ENCODE data around the gene TAF15.
A peak's percentile ranks its signal among the peaks of the same experiment; 100 is the strongest.

TAF15 gene

DNA sequence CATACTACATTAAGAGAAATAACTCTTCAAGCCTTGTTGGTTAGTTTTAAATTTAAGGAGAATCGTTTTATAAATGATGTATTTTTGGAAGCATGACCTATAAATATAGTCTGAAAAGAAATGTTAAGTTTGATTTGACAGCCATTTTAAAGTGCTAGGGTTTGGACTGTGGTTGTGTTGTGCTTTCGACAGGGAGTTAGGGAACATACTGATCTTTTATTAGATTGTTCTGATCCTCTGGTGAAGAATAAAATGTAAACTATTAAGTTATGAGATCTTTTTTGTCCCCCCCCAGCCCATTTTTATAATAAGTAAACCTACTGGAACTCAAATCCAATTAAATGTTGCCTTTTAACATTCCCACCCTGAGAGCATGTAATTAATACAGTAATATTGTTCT is 12.0 kb downstream of the TAF15 start:
- DNase-seq (ENCODE audit: low spot score), result no peak

DNA sequence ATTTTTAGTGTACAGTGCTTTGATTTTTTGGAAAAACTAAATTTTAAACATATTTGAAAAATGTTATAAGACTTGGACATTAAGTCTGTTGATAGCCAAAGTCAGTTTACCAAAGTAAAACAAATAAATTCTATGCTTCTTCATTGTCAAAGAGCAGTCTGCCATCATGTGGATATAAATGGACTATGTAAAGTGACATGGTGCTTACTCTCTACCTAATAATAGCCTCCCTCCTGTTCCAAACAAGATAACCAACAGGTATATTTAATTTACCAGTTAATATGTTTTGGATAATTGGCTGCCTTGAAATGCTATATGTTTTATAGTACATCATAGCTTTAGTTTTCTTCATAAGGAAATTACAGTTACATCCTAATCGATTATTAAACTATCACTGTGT is 15.9 kb downstream of the TAF15 start:
- DNase-seq (ENCODE audit: low spot score), result no peak

DNA sequence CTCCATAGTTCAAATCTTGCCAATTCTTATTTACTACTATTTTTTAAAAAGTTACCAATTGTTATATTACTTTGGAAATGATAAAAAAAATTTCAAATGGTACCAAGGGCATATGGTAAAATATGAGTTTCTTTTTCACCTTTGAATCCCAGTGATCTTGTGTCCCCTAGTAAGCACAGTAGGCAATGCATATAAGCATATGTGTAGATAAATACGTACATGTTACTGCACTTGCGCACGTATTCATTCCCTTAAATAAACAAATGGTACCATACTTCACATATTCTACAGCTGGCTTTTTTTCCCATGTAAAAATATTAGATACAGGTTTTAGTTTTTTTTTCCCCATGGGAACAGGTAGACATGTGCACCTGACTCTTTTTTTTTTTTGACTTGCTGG is 31.8 kb downstream of the TAF15 start:
- DNase-seq (ENCODE audit: low spot score), result no peak

DNA sequence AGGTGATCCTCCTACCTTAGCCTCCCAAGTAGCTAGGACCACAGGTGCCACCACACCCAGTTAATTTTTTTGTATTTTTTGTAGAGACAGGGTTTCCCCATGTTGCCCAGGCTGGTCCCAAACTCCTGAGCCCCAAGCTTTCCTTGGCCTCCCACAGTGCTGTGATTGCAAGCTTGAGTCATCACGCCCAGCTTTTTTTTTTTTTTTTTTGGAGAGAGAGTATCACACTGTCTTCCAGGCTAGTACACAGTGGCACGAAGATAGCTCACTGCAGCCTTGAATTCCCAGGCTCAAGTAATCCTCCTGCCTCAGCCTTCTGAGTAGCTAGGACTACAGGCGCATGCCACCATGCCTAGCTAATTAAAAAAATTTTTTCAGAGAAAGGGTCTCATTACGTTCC is 32.2 kb downstream of the TAF15 start:
- no peak for DNase-seq (ENCODE audit: low spot score)

DNA sequence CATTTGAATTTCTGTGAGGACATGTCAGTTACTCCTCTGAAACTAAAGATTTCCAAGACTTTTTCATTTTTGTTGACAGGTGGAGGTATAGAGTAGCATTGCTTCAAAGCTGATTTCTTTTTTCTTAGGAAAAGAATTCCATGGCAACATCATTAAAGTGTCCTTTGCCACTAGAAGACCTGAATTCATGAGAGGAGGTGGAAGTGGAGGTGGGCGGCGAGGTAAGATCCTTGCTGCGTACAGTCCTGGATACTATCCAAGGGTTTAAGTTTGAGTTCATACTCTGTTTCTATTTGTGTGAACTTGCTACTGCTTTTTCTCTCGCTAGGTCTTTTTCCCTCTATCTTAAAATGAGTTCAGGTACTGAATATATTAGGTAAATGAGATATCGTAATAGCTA is 33.0 kb downstream of the TAF15 start:
- DNase-seq (ENCODE audit: low spot score), result no peak

DNA sequence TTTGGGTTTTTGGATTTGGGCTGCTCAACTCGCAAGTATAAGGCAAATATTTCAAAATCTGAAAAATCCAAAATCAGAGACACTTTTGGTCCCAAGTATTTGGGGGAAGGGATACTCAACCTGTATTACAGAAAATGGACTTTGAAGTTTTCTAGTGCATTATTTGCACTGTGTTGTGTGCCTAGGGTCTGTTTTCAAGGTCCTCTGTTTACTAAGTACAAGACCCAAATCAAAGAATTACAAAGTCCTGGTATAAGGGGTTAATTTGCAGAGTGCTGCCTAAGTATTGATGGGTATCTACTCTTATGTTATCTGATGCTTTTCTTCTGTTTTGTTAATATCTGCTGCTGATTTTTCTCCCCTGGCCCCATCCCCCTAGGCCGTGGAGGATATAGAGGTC is 34.4 kb downstream of the TAF15 start:
- DNase-seq (ENCODE audit: low spot score), result no peak

DNA sequence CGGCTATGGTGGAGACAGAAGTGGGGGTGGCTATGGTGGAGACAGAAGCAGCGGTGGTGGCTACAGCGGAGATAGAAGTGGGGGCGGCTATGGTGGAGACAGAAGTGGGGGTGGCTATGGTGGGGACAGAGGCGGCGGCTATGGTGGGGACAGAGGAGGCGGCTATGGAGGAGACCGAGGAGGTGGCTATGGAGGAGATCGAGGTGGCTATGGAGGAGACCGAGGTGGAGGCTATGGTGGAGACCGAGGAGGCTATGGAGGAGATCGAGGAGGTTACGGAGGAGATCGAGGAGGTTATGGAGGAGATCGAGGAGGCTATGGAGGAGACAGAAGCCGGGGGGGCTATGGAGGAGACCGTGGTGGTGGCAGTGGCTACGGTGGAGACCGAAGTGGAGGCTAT is 35.3 kb downstream of the TAF15 start:
- no peak for DNase-seq (ENCODE audit: low spot score)

DNA sequence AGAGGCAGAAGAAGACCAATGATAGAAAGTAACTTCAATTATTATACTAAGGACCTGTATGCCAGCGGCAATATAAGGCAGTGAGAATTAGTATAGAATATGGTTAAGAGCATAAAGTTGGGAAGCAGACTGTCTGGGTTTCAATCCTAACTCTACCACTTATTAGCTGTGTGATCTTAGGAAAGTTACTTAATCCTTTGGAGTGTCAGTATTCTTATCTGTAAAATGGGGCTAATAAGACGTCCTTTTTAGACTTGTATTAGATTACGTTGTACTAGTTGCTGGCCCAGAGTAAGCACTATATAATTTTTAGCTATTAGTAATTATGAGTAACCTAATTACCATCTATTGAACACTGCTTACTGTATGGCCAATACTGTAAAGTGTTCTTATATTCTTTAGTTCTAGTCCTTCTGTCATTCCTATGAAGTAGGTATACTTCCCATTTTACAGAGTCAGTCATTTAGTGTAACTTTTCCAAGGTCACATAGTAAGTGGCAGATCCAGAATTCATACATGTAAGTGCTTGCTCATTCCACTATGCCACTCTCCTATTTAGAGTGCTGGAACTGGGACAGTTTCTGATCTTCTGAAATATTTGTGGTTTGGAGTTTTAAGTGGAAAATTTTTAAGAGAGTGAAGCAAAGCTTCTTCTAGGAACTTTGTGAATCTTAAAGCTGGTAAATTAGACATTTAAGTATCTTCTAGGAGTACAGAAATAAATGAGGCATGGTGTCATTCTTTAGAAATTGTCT is 36.9 kb downstream of the TAF15 start:
- no peak for DNase-seq (ENCODE audit: low spot score)

DNA sequence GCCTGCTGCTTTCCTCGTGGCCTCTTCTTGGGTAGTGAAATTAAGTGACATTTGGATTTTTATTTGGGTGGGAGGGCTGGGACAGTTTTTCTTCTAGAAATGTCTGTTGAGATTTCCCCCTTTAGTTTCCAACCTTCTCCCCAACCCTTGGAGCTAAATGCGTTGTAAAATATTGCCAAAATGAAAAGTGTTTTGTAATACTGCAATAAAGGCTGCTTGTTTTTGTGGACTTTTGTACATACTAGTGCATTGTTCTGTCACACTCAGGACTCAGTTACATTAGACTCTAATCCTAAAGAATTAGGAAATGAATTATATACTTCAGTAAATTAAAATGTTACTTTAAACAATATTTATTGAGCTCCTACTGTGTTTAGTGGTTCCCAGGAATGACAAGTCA is 37.7 kb downstream of the TAF15 start:
- no peak for DNase-seq (ENCODE audit: low spot score)

DNA sequence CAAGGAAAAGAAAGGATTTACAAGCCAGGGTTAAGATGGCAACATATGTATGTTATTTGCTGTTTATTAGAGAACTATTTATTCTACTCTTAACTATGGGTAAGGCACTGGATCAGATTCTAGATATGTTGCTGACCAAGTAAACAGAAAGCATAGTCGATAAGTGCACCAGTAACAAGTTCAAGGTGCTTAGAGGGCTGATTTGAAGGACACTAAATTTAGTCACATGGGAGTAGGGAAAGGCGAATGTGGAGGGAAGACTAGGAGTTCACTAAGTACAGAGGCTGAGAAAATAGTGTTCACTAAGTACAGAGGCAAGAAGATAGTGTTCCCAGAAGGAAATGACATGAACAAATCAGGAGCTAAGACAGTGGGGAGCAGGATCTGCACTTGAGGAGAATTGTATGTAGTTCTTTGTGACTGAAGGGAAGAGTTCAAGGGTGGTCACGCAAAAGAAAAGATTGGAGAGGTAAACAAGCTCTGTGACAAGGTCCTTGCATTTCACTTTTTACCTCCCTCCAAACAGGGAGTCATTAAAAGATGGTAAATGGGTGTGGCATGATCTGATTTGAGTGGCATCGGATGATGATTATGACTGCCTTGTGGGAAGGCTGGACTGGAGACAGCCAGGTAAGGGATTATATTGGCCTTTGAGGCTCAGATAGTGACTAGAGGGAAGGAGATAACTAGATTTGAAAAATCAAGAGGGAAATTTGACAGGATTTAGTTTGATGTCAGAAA is 38.5 kb downstream of the TAF15 start:
- peak; percentile 15 for DNase-seq (ENCODE audit: low spot score)

DNA sequence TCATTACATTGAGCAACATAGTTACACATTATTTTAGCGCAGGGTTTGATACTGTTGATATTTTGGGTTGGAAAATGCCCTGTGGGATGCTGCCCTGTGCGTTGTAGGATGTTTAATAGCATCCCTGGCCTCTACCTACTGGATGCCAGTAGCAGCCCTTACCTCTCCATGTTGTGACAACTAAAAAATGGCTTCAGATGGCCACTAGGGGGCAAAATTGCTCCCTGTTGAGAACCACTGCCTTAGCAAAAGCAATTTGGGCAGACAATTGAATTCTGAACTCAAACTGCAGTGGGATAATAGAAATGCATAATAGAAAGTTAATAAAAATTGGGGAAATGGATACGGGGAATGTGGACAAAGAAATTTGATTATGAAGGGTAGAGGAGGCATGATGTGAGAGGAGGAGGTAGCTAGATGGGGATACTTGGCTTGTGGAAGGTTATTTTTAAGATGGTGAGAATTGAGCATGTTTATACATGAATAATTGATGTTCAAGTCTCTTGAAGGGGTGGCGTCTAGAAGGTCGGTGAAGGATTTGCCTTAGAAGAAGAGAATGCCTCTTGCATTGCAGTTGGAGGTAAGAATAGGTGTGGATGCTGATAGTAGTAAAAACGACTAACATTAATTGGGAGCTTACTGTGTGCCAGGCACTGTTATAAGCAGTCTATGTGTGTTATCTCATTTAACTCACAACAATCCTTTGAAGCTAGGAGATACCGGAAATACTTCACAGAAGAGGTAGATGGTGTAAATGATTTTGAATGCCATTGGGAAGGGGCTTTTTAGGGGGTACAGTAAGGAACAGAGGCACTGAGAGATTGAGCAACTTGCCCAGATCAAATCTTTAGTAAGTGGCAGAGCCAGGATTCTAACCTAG is 40.4 kb downstream of the TAF15 start:
- peak; percentile 78 for DNase-seq (ENCODE audit: low spot score)

DNA sequence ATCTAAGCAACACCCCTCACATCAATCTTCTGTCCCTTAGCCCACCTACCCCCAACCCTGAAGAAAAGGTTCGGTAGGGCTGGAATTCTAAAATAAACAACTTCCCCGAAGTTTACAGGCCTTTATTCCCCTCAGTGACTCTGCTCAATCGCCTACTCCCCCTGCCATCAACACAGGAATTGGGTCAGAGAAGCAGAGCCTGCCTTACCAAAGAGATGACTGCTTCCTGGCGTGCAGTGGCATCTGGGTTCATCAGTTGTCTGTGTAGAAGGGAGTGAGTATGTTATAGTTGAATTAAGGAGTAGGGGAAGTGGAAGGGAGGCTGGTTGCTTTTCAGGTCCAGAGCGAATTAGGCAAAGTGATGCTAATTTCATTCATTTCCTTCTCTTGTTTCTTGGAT is 46.7 kb downstream of the TAF15 start:
- no peak for DNase-seq (ENCODE audit: low spot score)

DNA sequence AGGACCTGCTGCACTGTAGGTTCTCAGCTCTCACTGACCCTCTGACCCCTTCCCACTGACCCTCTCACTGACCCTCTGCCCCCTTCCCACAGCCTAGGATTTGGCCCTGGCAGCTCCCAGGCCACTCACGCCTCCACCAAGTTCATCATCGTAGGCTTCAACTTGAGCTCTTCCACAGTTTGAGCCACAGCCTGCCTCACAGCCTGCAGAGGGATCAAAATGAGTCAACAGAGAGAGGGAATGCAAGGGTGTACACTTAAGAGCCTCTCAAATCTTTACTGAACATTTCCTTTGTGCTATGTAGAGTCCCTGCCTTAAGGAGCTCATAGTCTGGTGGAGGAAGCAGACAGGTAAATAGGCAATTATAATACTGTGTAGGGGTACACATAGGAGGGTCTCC is 47.3 kb downstream of the TAF15 start:
- no peak for DNase-seq (ENCODE audit: low spot score)

DNA sequence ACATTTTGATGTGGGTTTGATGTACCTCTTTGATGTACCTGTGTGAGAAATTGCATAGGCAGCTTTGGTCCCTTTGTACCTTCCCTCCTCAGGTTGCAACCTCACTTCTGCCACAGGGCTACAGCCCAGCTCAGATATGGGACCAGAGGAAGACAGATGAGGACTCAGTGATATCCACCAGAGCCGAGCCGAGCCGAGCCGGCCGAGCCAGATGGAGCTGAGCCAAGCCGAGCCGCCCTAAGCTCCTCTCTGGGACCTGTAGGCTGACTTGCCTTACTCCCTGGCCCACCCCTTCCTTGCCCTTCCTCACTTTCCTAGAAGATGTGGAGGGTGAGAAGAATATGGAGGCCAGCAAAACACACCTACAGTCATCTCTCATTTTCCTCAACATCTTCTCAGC is 55.6 kb downstream of the TAF15 start:
- no peak for DNase-seq (ENCODE audit: low spot score)

DNA sequence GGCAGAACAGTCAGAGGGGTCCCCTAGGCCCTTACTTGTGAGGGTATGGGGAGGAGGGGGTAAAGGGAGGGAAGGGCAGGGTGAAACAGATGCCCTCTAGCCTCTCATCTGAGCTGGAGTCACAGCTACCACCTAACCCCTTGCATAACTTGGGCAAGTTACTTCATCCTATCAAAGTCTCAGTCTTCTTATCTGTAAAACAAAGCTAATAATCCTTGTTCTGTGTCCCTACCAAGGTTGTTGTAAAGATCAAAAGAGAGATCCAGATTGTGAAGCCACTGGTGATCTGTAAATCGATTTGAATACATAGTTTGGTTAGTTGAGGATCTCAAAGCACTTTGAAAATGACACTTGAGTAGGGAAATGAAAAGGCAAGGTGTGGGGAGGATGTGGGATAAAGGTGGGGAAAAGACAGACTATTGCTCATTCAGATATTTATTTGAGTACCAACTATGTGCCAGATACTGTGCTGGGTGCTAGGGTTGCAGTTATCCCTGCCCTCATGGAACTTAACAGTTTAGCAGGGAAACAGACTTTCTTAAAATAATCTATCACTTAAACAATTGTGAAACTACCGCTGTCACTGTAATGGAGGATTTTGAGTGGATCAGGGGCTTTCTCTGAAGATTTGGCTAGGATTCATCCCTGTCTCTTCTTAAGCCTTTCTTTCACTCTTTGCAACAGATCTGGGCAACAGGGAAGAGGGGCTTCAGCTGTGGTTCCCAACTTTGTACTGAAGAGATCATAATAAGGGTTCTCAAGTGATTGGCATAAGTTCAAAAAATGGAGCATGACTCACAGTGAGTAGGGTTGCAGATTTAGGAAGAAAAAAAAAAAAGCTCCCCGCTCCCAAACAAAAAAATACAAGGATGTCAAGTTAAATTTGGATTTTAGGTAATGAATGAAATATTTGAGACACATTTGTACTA is 56.4 kb downstream of the TAF15 start:
- no peak for DNase-seq (ENCODE audit: low spot score)

DNA sequence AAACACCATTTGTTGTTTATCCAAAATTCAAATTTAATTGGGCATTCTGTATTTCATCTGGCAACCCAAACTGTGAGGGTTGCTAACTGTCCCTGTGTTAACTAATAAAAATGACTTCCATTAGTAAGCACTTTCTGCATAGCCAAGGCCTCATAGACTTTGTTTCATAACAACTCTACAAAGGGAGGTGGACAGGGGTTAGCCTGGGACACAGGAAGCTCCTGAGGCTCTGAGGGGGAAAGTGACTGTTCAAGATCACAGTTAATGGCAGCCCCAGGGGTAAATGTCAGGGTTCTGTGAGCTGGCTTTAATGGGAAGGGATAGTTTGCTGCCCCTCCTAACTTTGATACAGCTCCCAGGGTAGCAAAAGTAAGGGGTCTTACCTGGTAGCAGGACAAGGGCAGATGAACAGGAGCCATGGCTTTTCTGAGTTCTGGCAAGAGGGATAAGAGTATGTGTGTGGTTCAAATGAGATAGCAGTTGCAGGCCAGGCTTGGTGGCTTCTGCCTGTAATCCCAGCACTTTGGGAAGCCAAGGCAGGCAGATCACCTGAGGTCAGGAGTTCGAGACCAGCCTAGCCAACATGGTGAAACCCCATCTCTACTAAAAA is 57.2 kb downstream of the TAF15 start:
- DNase-seq (ENCODE audit: low spot score), result no peak

DNA sequence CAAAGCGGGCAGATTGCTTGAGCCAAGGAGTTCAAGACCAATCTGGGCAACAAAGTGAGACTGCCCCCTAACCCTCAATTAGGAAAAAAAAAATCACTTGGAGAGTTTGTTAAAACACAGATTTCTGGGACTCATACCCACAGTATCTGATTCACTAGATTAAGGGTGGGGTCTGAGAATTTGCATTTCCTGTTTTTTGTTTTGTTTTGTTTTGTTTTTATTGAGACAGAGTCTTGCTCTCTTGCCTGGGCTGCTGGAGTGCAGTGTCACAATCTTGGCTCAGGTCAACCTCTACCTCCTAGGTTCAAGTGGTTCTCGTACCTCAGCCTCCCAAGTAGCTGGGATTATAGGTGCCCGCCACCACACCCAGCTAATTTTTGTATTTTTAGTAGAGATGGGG is 58.3 kb downstream of the TAF15 start:
- no peak for DNase-seq (ENCODE audit: low spot score)

DNA sequence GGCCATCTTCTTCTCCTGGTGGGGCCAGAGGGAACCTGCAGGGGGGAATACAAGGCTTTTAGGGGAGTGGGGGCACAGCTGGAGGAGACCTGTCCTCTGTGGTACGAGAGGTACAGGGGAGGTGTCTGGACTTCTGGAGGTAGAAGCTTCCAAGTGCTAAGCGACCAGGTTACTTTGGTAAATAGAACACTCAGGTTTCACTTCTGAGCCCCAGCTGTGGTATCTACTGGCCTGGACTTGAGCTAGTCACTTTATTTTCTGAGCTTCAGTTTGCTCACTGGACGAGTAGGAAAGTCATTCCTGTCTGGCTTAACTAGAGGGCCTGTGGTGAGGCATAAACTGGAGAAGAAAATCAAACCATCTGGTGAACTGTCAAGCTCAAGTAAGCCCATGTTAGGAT is 59.5 kb downstream of the TAF15 start, which contains the start of gene HEATR9:
Gene HEATR9, minus strand, starts transcription at position 155 of the 400 bp plus-strand sequence. Its CDS starts 149 bp downstream, at position 6.
- no peak for DNase-seq (ENCODE audit: low spot score)

DNA sequence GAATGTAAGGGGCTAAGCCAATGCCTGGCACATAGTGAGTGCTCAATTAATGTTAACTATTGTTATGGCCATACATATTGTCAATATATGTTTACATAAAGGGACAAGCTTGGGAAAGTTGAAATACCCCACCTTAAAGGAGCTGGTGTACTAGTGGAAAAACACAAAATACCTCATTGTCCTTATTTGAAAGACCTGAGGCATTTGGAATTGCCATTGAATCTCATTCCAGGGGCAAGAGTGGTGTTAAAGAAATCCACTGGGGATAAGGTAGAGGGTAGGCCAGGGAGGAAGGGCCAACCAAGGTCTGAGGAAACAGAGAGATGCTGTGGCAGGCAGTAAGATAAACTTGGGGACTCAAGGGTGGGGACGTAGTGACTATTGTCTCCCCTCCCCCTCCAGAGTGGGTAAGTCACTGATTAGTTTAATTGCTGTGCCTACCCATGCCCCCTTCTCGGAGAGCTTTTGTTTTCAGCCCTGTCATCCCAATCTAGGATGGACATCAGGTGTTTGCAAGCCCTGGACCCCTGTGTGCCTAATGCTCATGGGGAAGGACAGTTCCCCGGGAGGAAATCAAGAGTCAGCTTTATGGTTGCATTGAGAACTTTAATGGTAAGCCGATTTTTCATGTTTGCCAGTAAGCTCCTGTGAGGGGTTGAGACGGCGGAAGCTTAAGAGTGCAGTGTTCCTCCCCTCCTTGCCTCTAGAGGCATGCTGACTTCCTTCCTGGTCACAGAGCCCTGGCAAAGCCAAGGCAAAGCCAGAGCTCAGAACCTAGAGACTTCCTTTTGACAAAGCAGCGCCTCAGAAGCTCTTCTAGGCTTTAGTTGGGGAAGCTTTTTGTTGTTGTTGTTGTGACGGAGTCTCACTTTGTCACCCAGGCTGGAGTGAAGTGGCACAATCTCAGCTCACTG is 61.9 kb downstream of the TAF15 start:
- DNase-seq (ENCODE audit: low spot score), result no peak
